Left ventricle myocardium inferior (tissue), 1 donor: ENCODE data around the gene SEC14L5. TPM values are rescaled to one million over a fixed set of nuclear protein-coding genes. Genes with fewer than 3 reads are reported as not detected.
"Not testable (repeated sequence)": the region's sequence is repeated elsewhere in the genome, so short reads cannot be mapped to it uniquely, and the experiment has no call there.

ENCODE experiments used
- DNase-seq: peaks from one replicate; pipeline ENCODE4 v3.0.0-alpha.2; 2020
- H3K27ac ChIP-seq: fragments of 200-600 bp; replicated peaks from 2 replicates; pipeline ENCODE4 v1.8.0; 2021
- H3K27me3 ChIP-seq: fragments of 200-600 bp; 2 replicates; pipeline ENCODE4 v1.8.0; 2021; ENCODE audit warnings: low read depth
- H3K36me3 ChIP-seq: fragments of 200-600 bp; 2 replicates; pipeline ENCODE4 v1.8.0; 2021
- H3K4me1 ChIP-seq: fragments of 200-600 bp; 2 replicates; pipeline ENCODE4 v1.8.0; 2021
- H3K4me3 ChIP-seq: fragments of 200-600 bp; 2 replicates; pipeline ENCODE4 v1.8.0; 2021; ENCODE audit warnings: mild to moderate bottlenecking, moderate library complexity
- H3K9me3 ChIP-seq: fragments of 200-600 bp; replicated peaks from 2 replicates; pipeline ENCODE4 v1.8.0; 2021
- intact Hi-C: fragments of 100-400 bp; cut with micrococcal nuclease; formaldehyde crosslinking; loops from one replicate; pipeline ENCODE4 v1.11.0; 2022
- total RNA-seq: library from RNA; stranded (reverse); fragmentation: NEBNext Ultra II Directional; extraction: Animal tissue kit (Norgen Biotek cat#: 25700); gene quantifications from one replicate; pipeline ENCODE4 v1.2.1, GENCODE V29; 2021
- TF ChIP-seq, protein P1 (sequence below): fragments of 200-600 bp; IDR thresholded peaks from 2 replicates; pipeline ENCODE4 v1.8.0; 2021; ENCODE audit warnings: antibody characterized with exemption, mild to moderate bottlenecking, borderline replicate concordance
- donor health status: DM: no; HTN: yes; CAD: no; lungs with severe emphysema.

The SEC14L5 gene
- total RNA-seq, 1 donor from 2014 or later: 15.5 TPM

- DNase-seq: no peak
- TF ChIP-seq, protein P1, sequence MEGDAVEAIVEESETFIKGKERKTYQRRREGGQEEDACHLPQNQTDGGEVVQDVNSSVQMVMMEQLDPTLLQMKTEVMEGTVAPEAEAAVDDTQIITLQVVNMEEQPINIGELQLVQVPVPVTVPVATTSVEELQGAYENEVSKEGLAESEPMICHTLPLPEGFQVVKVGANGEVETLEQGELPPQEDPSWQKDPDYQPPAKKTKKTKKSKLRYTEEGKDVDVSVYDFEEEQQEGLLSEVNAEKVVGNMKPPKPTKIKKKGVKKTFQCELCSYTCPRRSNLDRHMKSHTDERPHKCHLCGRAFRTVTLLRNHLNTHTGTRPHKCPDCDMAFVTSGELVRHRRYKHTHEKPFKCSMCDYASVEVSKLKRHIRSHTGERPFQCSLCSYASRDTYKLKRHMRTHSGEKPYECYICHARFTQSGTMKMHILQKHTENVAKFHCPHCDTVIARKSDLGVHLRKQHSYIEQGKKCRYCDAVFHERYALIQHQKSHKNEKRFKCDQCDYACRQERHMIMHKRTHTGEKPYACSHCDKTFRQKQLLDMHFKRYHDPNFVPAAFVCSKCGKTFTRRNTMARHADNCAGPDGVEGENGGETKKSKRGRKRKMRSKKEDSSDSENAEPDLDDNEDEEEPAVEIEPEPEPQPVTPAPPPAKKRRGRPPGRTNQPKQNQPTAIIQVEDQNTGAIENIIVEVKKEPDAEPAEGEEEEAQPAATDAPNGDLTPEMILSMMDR: no peak
- Histone ChIP-seq H3K36me3 (no peaks in the 10 kb centered on the region), H3K27ac (no peak overlapping the region), H3K4me1 (peaks cover 20% of the 10 kb centered on the region), H3K4me3 (no peak overlapping the region), H3K9me3 (no peaks in the 10 kb centered on the region), H3K27me3 (no peaks in the 10 kb centered on the region)
- intact Hi-C loops: no loop called here
Measured at GRCh38 chr16:4948903-4949766, 9.0 kb upstream of the SEC14L5 start.

GRCh38 chr16:4949986-4950385, 8.1 kb upstream of the SEC14L5 start:
- Histone ChIP-seq H3K27me3 (no peaks in the 10 kb centered on the region), H3K36me3 (no peaks in the 10 kb centered on the region), H3K27ac (no peak overlapping the region), H3K9me3 (no peaks in the 10 kb centered on the region), H3K4me3 (no peak overlapping the region), H3K4me1 (peaks cover 11% of the 10 kb centered on the region)
- intact Hi-C loops: no loop called here
- no peak for DNase-seq
- TF ChIP-seq, protein P1: no peak

DNA sequence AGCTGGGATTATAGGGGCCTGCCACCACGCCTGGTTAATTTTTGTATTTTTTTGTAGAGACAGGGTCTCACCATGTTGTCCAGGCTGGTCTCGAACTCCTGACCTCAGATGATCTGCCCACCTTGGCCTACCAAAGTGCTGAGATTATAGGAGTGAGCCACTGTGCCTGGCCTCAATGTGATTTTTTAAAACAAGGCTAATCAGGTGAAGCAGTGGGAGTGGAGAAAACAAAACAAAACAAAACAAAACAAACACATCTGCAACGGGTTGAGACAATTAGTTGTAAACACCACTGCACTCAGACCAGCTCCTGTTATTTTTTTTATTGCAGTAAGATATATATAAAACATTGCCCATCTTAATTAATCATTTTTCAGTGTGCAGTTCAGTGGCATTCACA, 6.5 kb upstream of the SEC14L5 start:
- DNase-seq, H3K9me3 ChIP-seq, H3K4me1 ChIP-seq, H3K36me3 ChIP-seq, H3K27ac ChIP-seq, H3K4me3 ChIP-seq, intact Hi-C loops, H3K27me3 ChIP-seq: not testable (repeated sequence)

GRCh38 chr16:4954714-4955113, 3.4 kb upstream of the SEC14L5 start:
- no peaks in the 10 kb centered on the region for H3K36me3 ChIP-seq
- no peaks in the 10 kb centered on the region for H3K27me3 ChIP-seq
- peaks cover 18% of the 10 kb centered on the region for H3K4me1 ChIP-seq
- H3K9me3 ChIP-seq: no peaks in the 10 kb centered on the region
- no peak overlapping the region for H3K27ac ChIP-seq
- TF ChIP-seq, protein P1: no peak
- H3K4me3 ChIP-seq: no peak overlapping the region
- no peak for DNase-seq
- intact Hi-C loops: no loop called here

- no peak for DNase-seq
- Histone ChIP-seq H3K27ac (peak overlapping the region; percentile 69), H3K4me3 (peak overlapping the region; percentile 71), H3K27me3 (no peaks in the 10 kb centered on the region), H3K9me3 (no peaks in the 10 kb centered on the region), H3K4me1 (peaks cover 18% of the 10 kb centered on the region), H3K36me3 (no peaks in the 10 kb centered on the region)
- intact Hi-C loops: no loop called here
- TF ChIP-seq, protein P1: no peak
Measured at GRCh38 chr16:4957420-4957719, 760 bp upstream of the SEC14L5 start.
